HCT116 (cell line): ENCODE data around the gene GATAD1.

Source experiments
- CEBPB ChIP-seq: IDR thresholded peaks from 2 replicates; pipeline ENCODE4 v1.6.1; 2012; ENCODE audit warnings: low read depth
- EZH2 ChIP-seq: fragments of 200-600 bp; sonication (generic); IDR thresholded peaks from 2 replicates; pipeline ENCODE4 v1.6.1; 2017; ENCODE audit warnings: antibody characterized with exemption, mixed run types
- EZH2phosphoT487 ChIP-seq: fragments of 200-600 bp; IDR thresholded peaks from 2 replicates; pipeline ENCODE4 v1.6.1; 2018; ENCODE audit warnings: antibody characterized with exemption, borderline replicate concordance
- JUND ChIP-seq: IDR thresholded peaks from 2 replicates; pipeline ENCODE4 v1.6.1; 2012
- POLR2A ChIP-seq: IDR thresholded peaks from 2 replicates; pipeline ENCODE4 v1.7.0; 2011; ENCODE audit warnings: borderline replicate concordance; ENCODE audit not compliant: insufficient read depth, insufficient read length; ENCODE audit errors: extremely low read depth
- POLR2AphosphoS5 ChIP-seq: IDR thresholded peaks from 2 replicates; pipeline ENCODE4 v1.6.1; 2011; ENCODE audit warnings: mild to moderate bottlenecking, low read depth, low read length, moderate library complexity
- RAD21 ChIP-seq: IDR thresholded peaks from 2 replicates; pipeline ENCODE4 v1.6.1; 2012; ENCODE audit warnings: low read depth, mild to moderate bottlenecking
- TF ChIP-seq, protein P1 (sequence below): IDR thresholded peaks from 2 replicates; pipeline ENCODE4 v1.6.1; 2012
- TF ChIP-seq, protein P2 (sequence below), 3 experiments: fragments of 200-600 bp in 1 of 3; sonication (generic) in 1 of 3; IDR thresholded peaks in 2 of 3; conservative IDR thresholded peaks in 1 of 3; 2 replicates each; pipeline ENCODE4 v1.5.1; 2012 to 2017; ENCODE audit warnings: low read depth in 2 of 3, low read length in 2 of 3, antibody characterized with exemption in 1 of 3, borderline replicate concordance in 1 of 3, control low read depth in 1 of 3, mild to moderate bottlenecking in 1 of 3, mixed read lengths in 1 of 3, mixed run types in 1 of 3, moderate library complexity in 1 of 3; ENCODE audit not compliant: insufficient read depth in 1 of 3

DNA sequence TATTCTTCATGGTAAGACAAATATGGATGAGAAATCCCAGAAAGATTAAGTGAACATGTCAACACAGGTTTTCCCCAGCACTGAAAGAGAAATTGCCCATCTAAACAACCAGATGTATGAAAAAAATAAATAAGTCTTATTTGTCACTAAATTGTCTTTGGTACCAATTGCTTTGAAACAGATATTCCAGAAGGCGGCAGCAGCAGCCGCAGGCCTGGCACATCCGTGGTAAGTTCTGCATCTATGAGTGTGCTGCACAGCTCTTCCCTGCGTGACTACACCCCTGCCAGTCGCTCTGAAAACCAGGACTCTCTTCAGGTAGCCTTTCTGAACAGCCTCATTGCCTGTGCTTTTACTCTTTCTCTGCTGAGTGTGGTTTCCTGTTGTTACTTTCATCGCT is 49.7 kb upstream of the GATAD1 start:
- TF ChIP-seq, protein P1, sequence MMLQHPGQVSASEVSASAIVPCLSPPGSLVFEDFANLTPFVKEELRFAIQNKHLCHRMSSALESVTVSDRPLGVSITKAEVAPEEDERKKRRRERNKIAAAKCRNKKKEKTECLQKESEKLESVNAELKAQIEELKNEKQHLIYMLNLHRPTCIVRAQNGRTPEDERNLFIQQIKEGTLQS, result no peak
- no peak for TF ChIP-seq EZH2
- TF ChIP-seq, protein P2, sequence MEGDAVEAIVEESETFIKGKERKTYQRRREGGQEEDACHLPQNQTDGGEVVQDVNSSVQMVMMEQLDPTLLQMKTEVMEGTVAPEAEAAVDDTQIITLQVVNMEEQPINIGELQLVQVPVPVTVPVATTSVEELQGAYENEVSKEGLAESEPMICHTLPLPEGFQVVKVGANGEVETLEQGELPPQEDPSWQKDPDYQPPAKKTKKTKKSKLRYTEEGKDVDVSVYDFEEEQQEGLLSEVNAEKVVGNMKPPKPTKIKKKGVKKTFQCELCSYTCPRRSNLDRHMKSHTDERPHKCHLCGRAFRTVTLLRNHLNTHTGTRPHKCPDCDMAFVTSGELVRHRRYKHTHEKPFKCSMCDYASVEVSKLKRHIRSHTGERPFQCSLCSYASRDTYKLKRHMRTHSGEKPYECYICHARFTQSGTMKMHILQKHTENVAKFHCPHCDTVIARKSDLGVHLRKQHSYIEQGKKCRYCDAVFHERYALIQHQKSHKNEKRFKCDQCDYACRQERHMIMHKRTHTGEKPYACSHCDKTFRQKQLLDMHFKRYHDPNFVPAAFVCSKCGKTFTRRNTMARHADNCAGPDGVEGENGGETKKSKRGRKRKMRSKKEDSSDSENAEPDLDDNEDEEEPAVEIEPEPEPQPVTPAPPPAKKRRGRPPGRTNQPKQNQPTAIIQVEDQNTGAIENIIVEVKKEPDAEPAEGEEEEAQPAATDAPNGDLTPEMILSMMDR (IDR thresholded peaks at IDR 0.05 in 2 of 3, conservative IDR thresholded peaks at IDR 0.05 in 1 of 3; ENCODE audit: borderline replicate concordance in 1 of 3, insufficient read depth in 1 of 3, low read depth in 2 of 3, low read length in 2 of 3), result no peak
- TF ChIP-seq RAD21, result no peak
- no peak for TF ChIP-seq POLR2A
- TF ChIP-seq CEBPB, result no peak
- no peak for TF ChIP-seq EZH2phosphoT487
- TF ChIP-seq JUND, result no peak
- TF ChIP-seq POLR2AphosphoS5, result no peak
